Panc1 (cell line): ENCODE data around the gene SERPINA12. TPM values are rescaled to one million over a fixed set of nuclear protein-coding genes. Genes with fewer than 3 reads are reported as not detected.

ENCODE experiments used
- ATAC-seq: fragments of 200-7000 bp; cut with Tn5 transposase; 2 replicates; pipeline ENCODE4 v1.9.1; 2020; ENCODE audit warnings: mild to moderate bottlenecking, moderate library complexity
- Bru-seq: library from RNA; stranded (reverse); fragments of 400-500 nt; gene quantifications from one replicate; lab custom pipeline; 2021; lab: Mats Ljungman, UMichigan
- BruChase-seq, 2 experiments: library from RNA; stranded (reverse); fragments of 400-500 nt; gene quantifications; one replicate each; lab custom pipeline; 2021; lab: Mats Ljungman, UMichigan
- BruUV-seq: library from RNA; stranded (reverse); fragments of 400-500 nt; replicated peaks from 2 replicates; lab custom pipeline; 2021; lab: Mats Ljungman, UMichigan
- CTCF ChIA-PET: fragments of 300-600 bp; sonication (Branson Sonifier 250); formaldehyde crosslinking; loops from one replicate; lab custom pipeline; 2022; ENCODE audit warnings: antibody characterized with exemption; lab: Charles Lee
- POLR2A ChIA-PET: fragments of 300-600 bp; sonication (Branson Sonifier 250); formaldehyde crosslinking; loops from one replicate; lab custom pipeline; 2022; ENCODE audit warnings: antibody characterized with exemption; lab: Charles Lee
- DNase-seq: peaks from one replicate; pipeline ENCODE4 v3.0.0-alpha.2; 2010; ENCODE audit warnings: low read depth, low spot score
- H3K27ac ChIP-seq: 2 replicates; pipeline ENCODE4 v1.5.1; 2011; ENCODE audit warnings: mild to moderate bottlenecking, low read length, inconsistent platforms
- H3K27me3 ChIP-seq: fragments of 200-500 bp; sonication (Bioruptor generic); 2 replicates; pipeline ENCODE4 v1.6.0; 2014; ENCODE audit warnings: low read length, inconsistent platforms; ENCODE audit not compliant: control insufficient read depth, insufficient read depth
- H3K36me3 ChIP-seq: fragments of 200-500 bp; sonication (Bioruptor generic); 2 replicates; pipeline ENCODE4 v1.5.1; 2014; ENCODE audit warnings: inconsistent platforms, mild to moderate bottlenecking, low read length, moderate library complexity; ENCODE audit not compliant: control insufficient read depth, insufficient read depth
- H3K4me1 ChIP-seq: 2 replicates; pipeline ENCODE4 v1.5.1; 2011; ENCODE audit warnings: inconsistent platforms, mild to moderate bottlenecking, low read length, moderate library complexity; ENCODE audit not compliant: control insufficient read depth, insufficient read depth
- H3K4me3 ChIP-seq, 2 experiments: 2 replicates each; pipeline ENCODE4 v1.5.1; 2011 to 2012; ENCODE audit warnings: low read depth in 2 of 2, low read length in 2 of 2, mild to moderate bottlenecking in 2 of 2, inconsistent platforms in 1 of 2, moderate library complexity in 1 of 2
- H3K9me3 ChIP-seq: fragments of 200-500 bp; sonication (Bioruptor generic); 2 replicates; pipeline ENCODE4 v1.5.1; 2014; ENCODE audit warnings: low read depth, mild to moderate bottlenecking, inconsistent platforms, low read length, moderate library complexity; ENCODE audit not compliant: control insufficient read depth, insufficient read depth
- CTCF ChIP-seq: fragments of 450-650 bp; IDR thresholded peaks from 2 replicates; pipeline ENCODE4 v1.5.1; 2017; ENCODE audit warnings: mild to moderate bottlenecking
- POLR2AphosphoS5 ChIP-seq: IDR thresholded peaks from 2 replicates; pipeline ENCODE4 v1.6.1; 2012; ENCODE audit warnings: mild to moderate bottlenecking, low read depth, low read length, moderate library complexity
- REST ChIP-seq, 2 experiments: IDR thresholded peaks; 2 replicates each; pipeline ENCODE4 v1.6.1; 2011 to 2012; ENCODE audit warnings: low read depth in 2 of 2, control low read depth in 1 of 2, low read length in 1 of 2, mild to moderate bottlenecking in 1 of 2, moderate library complexity in 1 of 2; ENCODE audit not compliant: insufficient read depth in 1 of 2
- SIN3A ChIP-seq: IDR thresholded peaks from 2 replicates; pipeline ENCODE4 v1.6.1; 2012; ENCODE audit warnings: low read depth, mild to moderate bottlenecking, low read length, moderate library complexity, borderline replicate concordance; ENCODE audit not compliant: insufficient read depth
- TCF7L2 ChIP-seq: IDR thresholded peaks from 2 replicates; pipeline ENCODE4 v1.6.1; 2011; ENCODE audit warnings: mild to moderate bottlenecking, low read depth, low read length, inconsistent platforms
- in situ Hi-C: cut with HindIII; loops from 2 replicates; pipeline ENCODE4 v1.10.0; 2016; ENCODE audit warnings: low sequenced_read_pairs, low pct_unique_long_range_greater_than_20kb
- intact Hi-C: fragments of 100-400 bp; cut with micrococcal nuclease; formaldehyde crosslinking; loops from one replicate; pipeline ENCODE4 v1.10.0; 2022; ENCODE audit not compliant: unreplicated experiment
- long read RNA-seq: library from polyadenylated mRNA; unstranded; transcript quantifications from one replicate; pipeline ENCODE4 v2.0.0, GENCODE V29; 2021; ENCODE audit not compliant: unreplicated experiment
- polyA plus RNA-seq: library from polyadenylated mRNA; unstranded; fragments of >200 nt; gene quantifications from one replicate; pipeline ENCODE4 v1.2.1, GENCODE V29; 2012; ENCODE audit warnings: missing spikeins; ENCODE audit not compliant: insufficient read length
- total RNA-seq: library from RNA; stranded (reverse); gene quantifications from one replicate; pipeline ENCODE4 v1.2.1, GENCODE V29; 2021; ENCODE audit not compliant: unreplicated experiment

SERPINA12 gene
- total RNA-seq, result not detected
- polyA plus RNA-seq, result not detected
- not detected for Bru-seq, nascent RNA
- not detected for BruChase-seq, experiment 1, labeled RNA remaining after a 2-hour chase
- not detected for BruChase-seq, experiment 2, labeled RNA remaining after a 6-hour chase
- long read RNA-seq, result 0 reads

GRCh38 chr14:94509356-94509755, at the start of gene SERPINA12:
Gene SERPINA12 (minus strand): TSS chr14:94509469. CDS start chr14:94498397, 11,072 bp downstream.
- ATAC-seq, result no peak
- Histone ChIP-seq H3K36me3 (no peaks in the 10 kb centered on the region), H3K4me1 (no peaks in the 10 kb centered on the region), H3K27me3 (no peaks in the 10 kb centered on the region), H3K27ac (no peak within 1 kb of the TSS), H3K9me3 (no peaks in the 10 kb centered on the region), H3K4me3 (no peak within 1 kb of the TSS)
- POLR2A ChIA-PET, result no interaction called here
- in situ Hi-C loops, result no loop called here
- no TSS peak for BruUV-seq
- CTCF ChIA-PET, result no interaction called here
- no peak for DNase-seq
- intact Hi-C loops, result no loop called here
- TF ChIP-seq SIN3A (no peak), REST (IDR thresholded peaks at IDR 0.05; ENCODE audit: insufficient read depth in 1 of 2, low read depth in 2 of 2, low read length in 1 of 2) (no peak), CTCF (no peak), TCF7L2 (no peak), POLR2AphosphoS5 (no peak)

- Histone ChIP-seq H3K27me3 (no peaks in the 10 kb centered on the region), H3K27ac (no peak overlapping the region), H3K9me3 (no peaks in the 10 kb centered on the region; the same call in 1 of the 2 replicates), H3K36me3 (no peaks in the 10 kb centered on the region), H3K4me1 (no peaks in the 10 kb centered on the region), H3K4me3 (no peak overlapping the region)
- ATAC-seq (no peak), DNase-seq (no peak)
- ChIA-PET CTCF (no interaction called here), POLR2A (no interaction called here)
- intact Hi-C loops, result no loop called here
- TF ChIP-seq REST (IDR thresholded peaks at IDR 0.05; ENCODE audit: insufficient read depth in 1 of 2, low read depth in 2 of 2, low read length in 1 of 2), result no peak
- TF ChIP-seq CTCF, result no peak
- no peak for TF ChIP-seq SIN3A
- TF ChIP-seq POLR2AphosphoS5, result no peak
- no peak for TF ChIP-seq TCF7L2
- no TSS peak for BruUV-seq
- in situ Hi-C loops, result no loop called here
Measured at GRCh38 chr14:94558842-94559241, 49.6 kb upstream of the SERPINA12 start.
